Mesendoderm (in vitro differentiated cells): ENCODE measurements around the gene TOP1.

Source experiments
- DNase-seq: peaks from one replicate; pipeline ENCODE4 v3.0.0; 2013
- H2AK5ac ChIP-seq: 2 replicates; pipeline ENCODE4 v1.6.1; 2013; ENCODE audit warnings: low read length, inconsistent platforms
- H2BK120ac ChIP-seq: 2 replicates; pipeline ENCODE4 v1.6.1; 2013; ENCODE audit warnings: low read depth, mild to moderate bottlenecking, low read length, moderate library complexity, mixed read lengths
- H2BK15ac ChIP-seq: replicated peaks from 2 replicates; pipeline ENCODE4 v1.6.1; 2013; ENCODE audit warnings: low read depth, mild to moderate bottlenecking, moderate library complexity
- H2BK5ac ChIP-seq: 2 replicates; pipeline ENCODE4 v1.6.1; 2013; ENCODE audit warnings: low read length, inconsistent platforms
- H3K18ac ChIP-seq: 2 replicates; pipeline ENCODE4 v1.6.1; 2013; ENCODE audit warnings: mild to moderate bottlenecking, low read length, mixed read lengths
- H3K23ac ChIP-seq: one replicate; pipeline ENCODE4 v1.6.1; 2013; ENCODE audit warnings: low read length
- H3K27ac ChIP-seq: 2 replicates; pipeline ENCODE4 v1.5.1; 2013; ENCODE audit warnings: low read depth, mild to moderate bottlenecking, inconsistent platforms, low read length, moderate library complexity
- H3K27me3 ChIP-seq: 2 replicates; pipeline ENCODE4 v1.6.1; 2013; ENCODE audit warnings: low read length, control low read depth, mild to moderate bottlenecking, inconsistent platforms; ENCODE audit not compliant: insufficient read depth, poor library complexity
- H3K36me3 ChIP-seq: 2 replicates; pipeline ENCODE4 v1.6.1; 2013; ENCODE audit warnings: low read length, inconsistent platforms; ENCODE audit not compliant: control insufficient read depth, insufficient read depth
- H3K4ac ChIP-seq: one replicate; pipeline ENCODE4 v1.6.1; 2013; ENCODE audit warnings: low read depth, mild to moderate bottlenecking, low read length, moderate library complexity
- H3K4me1 ChIP-seq: 2 replicates; pipeline ENCODE4 v1.6.1; 2013; ENCODE audit warnings: low read depth, low read length, inconsistent platforms; ENCODE audit not compliant: control insufficient read depth
- H3K4me2 ChIP-seq: 2 replicates; pipeline ENCODE4 v1.6.1; 2013; ENCODE audit warnings: low read length
- H3K4me3 ChIP-seq: 2 replicates; pipeline ENCODE4 v1.5.1; 2013; ENCODE audit warnings: mild to moderate bottlenecking, low read length
- H3K56ac ChIP-seq: one replicate; pipeline ENCODE4 v1.6.1; 2013; ENCODE audit warnings: low read length
- H3K79me1 ChIP-seq: 2 replicates; pipeline ENCODE4 v1.6.1; 2013; ENCODE audit warnings: low read length, inconsistent platforms
- H3K79me2 ChIP-seq: 2 replicates; pipeline ENCODE4 v1.6.1; 2013; ENCODE audit warnings: mild to moderate bottlenecking, low read length; ENCODE audit not compliant: control insufficient read depth, insufficient read depth
- H3K9ac ChIP-seq: 2 replicates; pipeline ENCODE4 v1.6.1; 2013; ENCODE audit warnings: low read length, inconsistent platforms
- H4K5ac ChIP-seq: one replicate; pipeline ENCODE4 v1.6.1; 2013; ENCODE audit warnings: low read length
- H4K8ac ChIP-seq: one replicate; pipeline ENCODE4 v1.6.1; 2013; ENCODE audit warnings: low read depth, mild to moderate bottlenecking, control low read depth, low read length, moderate library complexity
- WGBS: extraction: QIAGEN DNeasy Blood & Tissue Kit; methylation state at CpG from one replicate; pipeline ENCODE4 v1.1.7; 2013; ENCODE audit warnings: low lambda C conversion rate, missing lambda C conversion rate; ENCODE audit not compliant: insufficient coverage; ENCODE audit errors: extremely low coverage; 5-methylcytosine and 5-hydroxymethylcytosine counted together

The TOP1 gene

DNA sequence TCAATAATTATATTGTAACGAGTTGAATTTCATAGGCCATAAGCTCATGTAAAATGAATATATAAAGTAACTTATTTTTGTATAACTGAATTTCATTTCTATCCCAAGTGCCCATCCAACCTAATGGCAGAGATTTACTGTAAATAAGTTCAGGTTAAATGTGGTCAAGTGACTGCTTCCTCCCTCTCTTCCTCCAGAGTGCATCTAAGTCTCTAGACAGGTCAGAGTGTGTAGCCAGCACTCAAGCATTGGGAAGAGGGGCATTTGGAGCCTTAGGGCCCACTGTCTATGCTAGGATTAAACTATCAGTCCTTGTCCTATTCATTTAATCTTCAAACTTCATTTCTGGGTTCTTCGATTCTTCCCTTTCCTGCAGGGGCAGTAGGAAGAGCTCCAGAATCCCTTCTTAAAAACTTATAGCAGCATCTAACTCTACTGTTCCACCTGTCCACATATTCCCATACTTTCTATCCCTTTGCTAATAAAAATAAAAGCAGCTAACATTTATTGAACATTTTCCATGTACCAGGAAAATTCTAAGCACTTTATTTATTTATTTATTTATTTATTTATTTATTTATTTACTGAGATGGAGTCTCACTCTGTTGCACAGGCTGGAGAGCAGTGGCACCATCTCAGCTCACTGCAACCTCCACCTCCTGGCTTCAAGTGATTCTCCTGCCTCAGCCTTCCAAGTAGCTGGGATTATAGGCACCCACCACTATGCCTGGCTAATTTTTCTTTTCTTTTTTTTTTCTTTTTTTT is 36.1 kb upstream of the TOP1 start:
- no peak overlapping the region for H3K9ac ChIP-seq
- DNase-seq = no peak
- H3K4me3 ChIP-seq = no peak overlapping the region
- H3K4ac ChIP-seq = no peak overlapping the region
- H2AK5ac ChIP-seq = no peak overlapping the region
- no peak overlapping the region for H4K5ac ChIP-seq
- no peak overlapping the region for H2BK15ac ChIP-seq
- H3K18ac ChIP-seq = no peak overlapping the region
- no peaks in the 10 kb centered on the region for H3K79me2 ChIP-seq
- H4K8ac ChIP-seq = no peak overlapping the region
- no peak overlapping the region for H3K4me2 ChIP-seq
- H3K27me3 ChIP-seq = no peaks in the 10 kb centered on the region
- no peak overlapping the region for H2BK120ac ChIP-seq
- H3K27ac ChIP-seq = no peak overlapping the region
- peaks cover 5% of the 10 kb centered on the region for H3K4me1 ChIP-seq
- no peak overlapping the region for H3K23ac ChIP-seq
- WGBS = no CpG with 5 or more reads among the region's 2 CpGs
- H3K56ac ChIP-seq = no peak overlapping the region
- no peaks in the 10 kb centered on the region for H3K79me1 ChIP-seq
- no peak overlapping the region for H2BK5ac ChIP-seq
- no peaks in the 10 kb centered on the region for H3K36me3 ChIP-seq

DNA sequence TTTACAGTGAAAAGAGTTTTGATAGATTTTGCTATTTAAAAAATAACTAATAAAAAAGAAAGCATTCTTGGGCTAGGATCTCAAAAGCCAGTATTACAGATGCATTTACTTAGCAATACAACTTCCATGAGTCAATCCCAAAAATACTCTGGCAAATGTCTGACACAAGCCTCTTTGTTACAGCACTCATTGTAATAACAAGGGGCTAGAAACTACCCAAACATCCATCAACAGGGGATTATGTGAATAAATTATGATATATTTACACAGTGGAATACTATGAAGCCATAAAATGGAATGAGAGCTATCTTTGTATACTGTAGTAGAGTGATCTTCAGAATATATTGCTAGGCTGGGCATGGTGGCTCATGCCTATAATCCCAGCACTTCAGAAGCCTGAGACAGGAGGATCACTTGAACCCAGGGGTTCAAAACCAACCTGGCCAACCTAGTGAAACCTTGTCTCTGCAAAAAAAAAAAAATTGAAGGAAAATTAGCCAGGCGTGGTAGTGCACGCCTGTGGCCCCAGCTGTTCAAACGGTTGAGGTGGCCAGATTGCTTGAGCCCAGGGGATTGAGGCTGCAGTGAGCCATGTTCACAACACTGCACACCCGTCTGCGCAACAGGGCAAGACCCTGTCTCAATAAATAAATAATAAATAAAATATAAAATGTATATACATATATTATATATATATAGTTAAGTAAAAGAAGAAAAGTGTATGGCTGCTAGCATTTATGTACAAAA is 34.7 kb upstream of the TOP1 start:
- H2BK15ac ChIP-seq = no peak overlapping the region
- no peaks in the 10 kb centered on the region for H3K27me3 ChIP-seq
- no peak overlapping the region for H3K4me2 ChIP-seq
- no peaks in the 10 kb centered on the region for H3K36me3 ChIP-seq
- no peaks in the 10 kb centered on the region for H3K79me1 ChIP-seq
- no peak overlapping the region for H2BK120ac ChIP-seq
- WGBS = no CpG with 5 or more reads among the region's 5 CpGs
- H2BK5ac ChIP-seq = no peak overlapping the region
- H3K9ac ChIP-seq = no peak overlapping the region
- peaks cover 5% of the 10 kb centered on the region for H3K4me1 ChIP-seq
- H3K4me3 ChIP-seq = no peak overlapping the region
- no peak overlapping the region for H3K27ac ChIP-seq
- H3K4ac ChIP-seq = no peak overlapping the region
- H4K5ac ChIP-seq = no peak overlapping the region
- no peaks in the 10 kb centered on the region for H3K79me2 ChIP-seq
- no peak overlapping the region for H3K18ac ChIP-seq
- DNase-seq = no peak
- H2AK5ac ChIP-seq = no peak overlapping the region
- H3K23ac ChIP-seq = no peak overlapping the region
- H3K56ac ChIP-seq = no peak overlapping the region
- H4K8ac ChIP-seq = no peak overlapping the region

DNA sequence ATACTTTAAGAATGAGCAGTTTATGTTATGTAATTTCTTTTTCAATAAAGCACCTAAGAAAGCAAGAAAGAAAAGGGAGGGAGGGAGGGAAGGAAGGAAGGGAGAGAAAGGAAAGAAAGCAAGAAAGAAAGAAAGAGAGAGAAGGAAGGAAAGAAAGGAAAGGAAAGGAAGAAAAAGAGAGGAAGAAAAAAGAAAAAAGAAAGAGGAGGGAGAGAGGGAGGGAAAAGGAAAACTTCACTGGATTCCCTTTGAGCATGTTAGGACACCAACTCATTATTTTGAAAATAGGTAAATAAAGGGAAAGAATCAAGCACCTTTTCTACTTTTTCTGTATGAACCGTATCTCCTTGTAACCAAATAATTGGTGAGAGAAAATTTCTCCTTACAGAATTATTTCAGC is 32.3 kb upstream of the TOP1 start:
- H2BK15ac ChIP-seq = no peak overlapping the region
- no peak overlapping the region for H3K56ac ChIP-seq

DNA sequence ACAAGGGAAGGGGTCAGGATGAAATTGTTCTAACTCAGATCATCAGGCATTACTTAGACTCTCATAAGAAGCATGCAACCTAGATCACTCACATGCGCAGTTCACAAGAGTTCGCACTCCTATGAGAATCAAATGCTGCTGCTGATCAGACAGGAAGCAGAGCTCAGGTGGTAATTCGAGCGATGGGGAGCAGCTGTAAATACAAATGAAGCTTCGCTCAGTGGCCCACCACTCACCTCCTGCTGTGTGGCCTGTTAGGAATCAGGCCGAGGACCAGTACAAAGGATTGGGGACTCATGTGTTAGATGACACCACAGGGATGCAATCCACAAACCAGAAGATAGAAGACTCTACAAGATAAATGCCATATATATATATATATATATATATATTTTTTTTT is 31.5 kb upstream of the TOP1 start:
- H3K18ac ChIP-seq = peak overlapping the region; percentile 61
- no peak overlapping the region for H2BK15ac ChIP-seq
- H3K4me2 ChIP-seq = no peak overlapping the region
- WGBS = no CpG with 5 or more reads among the region's 6 CpGs
- H3K4ac ChIP-seq = no peak overlapping the region
- H3K79me1 ChIP-seq = no peaks in the 10 kb centered on the region
- H3K4me1 ChIP-seq = peaks cover 2% of the 10 kb centered on the region
- no peaks in the 10 kb centered on the region for H3K79me2 ChIP-seq
- no peaks in the 10 kb centered on the region for H3K36me3 ChIP-seq
- no peak overlapping the region for H2BK5ac ChIP-seq
- H3K4me3 ChIP-seq = no peak overlapping the region
- no peak overlapping the region for H2BK120ac ChIP-seq
- H3K56ac ChIP-seq = no peak overlapping the region
- H3K27me3 ChIP-seq = no peaks in the 10 kb centered on the region
- DNase-seq = peak; percentile 95
- H3K9ac ChIP-seq = no peak overlapping the region
- H3K27ac ChIP-seq = no peak overlapping the region
- no peak overlapping the region for H2AK5ac ChIP-seq
- H4K8ac ChIP-seq = no peak overlapping the region
- no peak overlapping the region for H3K23ac ChIP-seq
- H4K5ac ChIP-seq = no peak overlapping the region

More for the DNA sequence above, 32.3 kb upstream of the TOP1 start:
- H2BK120ac ChIP-seq = no peak overlapping the region
- no peaks in the 10 kb centered on the region for H3K27me3 ChIP-seq
- no peak overlapping the region for H2BK5ac ChIP-seq
- H3K4me3 ChIP-seq = no peak overlapping the region
- no peak for DNase-seq
- peaks cover 2% of the 10 kb centered on the region for H3K4me1 ChIP-seq
- no peak overlapping the region for H3K23ac ChIP-seq
- H3K4me2 ChIP-seq = no peak overlapping the region
- H4K5ac ChIP-seq = no peak overlapping the region
- H4K8ac ChIP-seq = no peak overlapping the region
- WGBS = no CpG with 5 or more reads among the region's 1 CpG
- H3K79me2 ChIP-seq = no peaks in the 10 kb centered on the region
- no peaks in the 10 kb centered on the region for H3K79me1 ChIP-seq
- H3K27ac ChIP-seq = no peak overlapping the region
- H3K18ac ChIP-seq = no peak overlapping the region
- no peaks in the 10 kb centered on the region for H3K36me3 ChIP-seq
- H3K4ac ChIP-seq = no peak overlapping the region
- no peak overlapping the region for H2AK5ac ChIP-seq
- no peak overlapping the region for H3K9ac ChIP-seq

DNA sequence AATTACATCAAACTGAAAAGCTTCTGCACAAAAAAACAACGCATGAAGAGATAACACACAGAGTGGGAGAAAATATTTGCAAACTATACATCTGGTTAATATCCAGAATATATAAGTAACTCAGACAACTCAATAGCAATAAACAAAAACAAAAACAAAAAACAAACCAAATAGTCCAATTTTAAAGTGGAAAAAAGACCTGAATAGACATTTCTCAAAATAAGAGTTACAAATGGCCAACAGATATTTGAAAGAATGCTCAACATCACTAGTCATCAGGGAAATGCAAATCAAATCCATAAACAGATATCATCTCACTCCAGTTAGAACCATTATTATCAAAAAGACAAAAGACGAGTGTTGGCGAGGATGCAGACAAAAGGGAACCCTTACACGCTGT is 28.8 kb upstream of the TOP1 start:
- no peak overlapping the region for H2AK5ac ChIP-seq
- no peak for DNase-seq
- no CpG with 5 or more reads among the region's 4 CpGs for WGBS
- H2BK120ac ChIP-seq = no peak overlapping the region
- no peak overlapping the region for H3K4me3 ChIP-seq
- no peak overlapping the region for H4K8ac ChIP-seq
- H3K79me1 ChIP-seq = no peaks in the 10 kb centered on the region
- H3K56ac ChIP-seq = no peak overlapping the region
- peaks cover 2% of the 10 kb centered on the region for H3K4me1 ChIP-seq
- H3K36me3 ChIP-seq = no peaks in the 10 kb centered on the region
- no peak overlapping the region for H4K5ac ChIP-seq
- no peak overlapping the region for H3K18ac ChIP-seq
- H3K27ac ChIP-seq = no peak overlapping the region
- no peaks in the 10 kb centered on the region for H3K27me3 ChIP-seq
- H3K4me2 ChIP-seq = no peak overlapping the region
- H3K9ac ChIP-seq = no peak overlapping the region
- H2BK5ac ChIP-seq = no peak overlapping the region
- no peak overlapping the region for H3K4ac ChIP-seq
- H3K79me2 ChIP-seq = no peaks in the 10 kb centered on the region
- H2BK15ac ChIP-seq = no peak overlapping the region
- H3K23ac ChIP-seq = no peak overlapping the region
